ENCODE data around the gene RBM47.

GRCh38 chr4:40375620-40376019 lies 254.0 kb downstream of the RBM47 start:
- TF ChIP-seq TAF1 (IDR thresholded peaks at IDR 0.05; ENCODE audit: low read depth) (no peak), YY1 (IDR thresholded peaks at IDR 0.05; ENCODE audit: low read depth) (no peak), REST (IDR thresholded peaks at IDR 0.05; ENCODE audit: low read depth) (no peak), EP300 (IDR thresholded peaks at IDR 0.05; ENCODE audit: borderline replicate concordance) (no peak), FOXM1 (IDR thresholded peaks at IDR 0.05; ENCODE audit: borderline replicate concordance, low read depth) (no peak), CREB1 (IDR thresholded peaks at IDR 0.05; ENCODE audit: low read depth) (no peak), TEAD4 (IDR thresholded peaks at IDR 0.05) (no peak), RAD21 (IDR thresholded peaks at IDR 0.05; ENCODE audit: low read depth) (no peak), EGR1 (IDR thresholded peaks at IDR 0.05) (no peak), NFIC (IDR thresholded peaks at IDR 0.05) (no peak), CEBPB (IDR thresholded peaks at IDR 0.05) (no peak), TCF12 (IDR thresholded peaks at IDR 0.05; ENCODE audit: low read depth) (no peak), ZBTB7A (IDR thresholded peaks at IDR 0.05; ENCODE audit: low read depth) (no peak)
- TF ChIP-seq, protein P1, sequence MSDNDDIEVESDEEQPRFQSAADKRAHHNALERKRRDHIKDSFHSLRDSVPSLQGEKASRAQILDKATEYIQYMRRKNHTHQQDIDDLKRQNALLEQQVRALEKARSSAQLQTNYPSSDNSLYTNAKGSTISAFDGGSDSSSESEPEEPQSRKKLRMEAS (IDR thresholded peaks at IDR 0.05) = no peak
